ENCODE data around the gene SLC13A3.

DNA sequence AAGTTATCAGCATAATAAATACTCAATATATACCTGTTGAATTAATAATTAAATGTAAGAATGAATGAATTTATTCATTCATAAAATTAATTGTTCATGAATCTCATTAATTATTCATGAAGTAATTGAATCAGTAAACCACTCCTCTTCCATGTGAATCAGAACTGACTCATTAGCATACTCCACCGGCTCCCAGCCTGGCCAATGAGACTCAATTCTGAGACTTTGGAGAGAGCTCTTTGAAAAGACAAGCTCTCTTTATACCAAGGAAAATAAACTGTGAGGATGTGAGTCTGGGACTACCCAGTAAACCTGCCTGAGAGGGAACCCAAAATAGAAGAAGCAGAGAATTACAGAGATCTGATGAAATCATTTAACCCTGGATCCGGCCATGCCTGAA lies 49.8 kb upstream of the SLC13A3 start:
- TF ChIP-seq TEAD4 (IDR thresholded peaks at IDR 0.05) (no peak), CREB1 (IDR thresholded peaks at IDR 0.05; ENCODE audit: low read depth) (no peak)
- TF ChIP-seq, protein P1, sequence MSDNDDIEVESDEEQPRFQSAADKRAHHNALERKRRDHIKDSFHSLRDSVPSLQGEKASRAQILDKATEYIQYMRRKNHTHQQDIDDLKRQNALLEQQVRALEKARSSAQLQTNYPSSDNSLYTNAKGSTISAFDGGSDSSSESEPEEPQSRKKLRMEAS (IDR thresholded peaks at IDR 0.05) = no peak

Data from Ishikawa (cell line).